Measurements from ENCODE around the gene TNFRSF19.

The TNFRSF19 gene

GRCh38 chr13:23599083-23599925, 29.1 kb downstream of the TNFRSF19 start:
- intact Hi-C loops (cut with DNase I) = no loop called here
- no peak for DNase-seq

DNA sequence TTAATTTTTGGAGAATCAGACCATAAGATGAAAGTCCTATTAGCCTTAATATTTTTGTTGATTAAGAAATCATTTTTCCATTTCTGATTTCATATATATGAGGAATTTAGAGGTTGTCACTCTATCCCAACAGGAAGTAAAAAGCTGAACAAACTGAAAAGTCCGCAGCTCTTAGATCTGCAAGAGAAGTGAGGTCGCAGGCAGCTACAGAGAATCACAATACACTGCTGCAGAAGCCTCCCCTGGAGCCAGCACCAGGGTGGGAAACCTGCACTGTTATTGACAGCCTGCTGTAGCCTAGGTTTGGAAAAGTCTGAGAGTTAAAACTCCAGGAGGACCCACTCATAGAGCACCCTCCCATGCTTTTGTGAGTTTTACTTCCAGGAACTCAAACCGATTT, 29.9 kb downstream of the TNFRSF19 start:
- intact Hi-C loops (cut with DNase I) = no loop called here

DNA sequence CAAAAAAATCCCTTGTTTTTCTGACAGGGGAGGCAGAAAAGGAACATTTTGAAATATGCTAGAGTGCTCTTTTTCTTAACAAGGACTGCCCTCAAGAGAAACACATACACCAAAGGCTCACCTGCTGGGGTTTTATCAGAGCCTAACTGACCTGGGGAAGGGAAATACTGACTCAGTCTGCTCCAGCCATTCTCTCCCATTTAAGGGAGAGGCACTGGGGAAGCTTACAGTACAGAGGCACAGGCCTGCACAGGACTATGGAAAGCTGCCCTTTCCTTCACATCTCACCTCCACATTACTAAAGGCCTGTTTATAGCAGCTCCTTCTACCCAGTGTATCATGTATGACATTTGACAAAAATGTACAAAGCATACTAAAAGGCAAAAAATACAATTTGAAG, 30.3 kb downstream of the TNFRSF19 start:
- intact Hi-C loops (cut with DNase I) = no loop called here

More for the DNA sequence above, 29.9 kb downstream of the TNFRSF19 start:
- DNase-seq = no peak

GRCh38 chr13:23605831-23606230, 35.6 kb downstream of the TNFRSF19 start:
- intact Hi-C loops (cut with DNase I) = no loop called here
- DNase-seq = no peak

More for the DNA sequence above, 30.3 kb downstream of the TNFRSF19 start:
- DNase-seq = no peak

- intact Hi-C loops (cut with DNase I) = no loop called here
Measured at GRCh38 chr13:23608138-23608537, 37.9 kb downstream of the TNFRSF19 start.

DNA sequence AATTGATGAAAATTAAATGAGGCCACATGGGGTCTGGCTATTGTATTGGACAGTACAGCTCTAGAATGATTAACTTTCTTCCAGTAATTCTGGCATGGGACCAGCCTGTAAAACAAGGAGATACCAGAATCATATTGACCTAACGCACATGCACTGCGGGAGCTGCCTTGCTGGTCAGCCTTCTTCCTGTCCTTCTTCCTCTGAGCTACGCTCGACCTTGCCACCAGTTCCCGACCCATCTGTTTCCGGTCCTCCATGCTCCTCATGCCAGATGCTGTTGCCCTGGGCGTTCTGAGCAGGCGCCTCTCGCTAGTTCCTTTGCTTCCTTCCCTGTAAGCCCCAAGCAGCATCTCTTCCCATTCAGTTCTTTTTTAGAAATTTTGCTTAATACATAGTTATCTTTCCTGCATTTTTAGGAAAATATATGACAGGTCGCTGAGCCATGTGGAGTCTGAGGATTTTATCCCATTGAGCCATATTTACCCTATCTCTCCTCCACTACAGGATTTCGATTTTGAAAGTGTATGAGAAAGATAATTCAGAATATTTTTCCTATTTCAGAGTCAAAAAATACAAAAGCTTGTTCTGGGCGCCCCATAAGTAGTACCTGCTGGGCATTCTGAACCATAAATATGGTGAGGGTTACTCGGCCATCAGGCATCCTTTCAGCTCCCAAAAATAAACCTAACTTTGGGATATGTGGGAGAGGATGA, 38.6 kb downstream of the TNFRSF19 start:
- peak in 1 of 10 donors; percentile 84 for DNase-seq
- intact Hi-C loops (cut with DNase I) = no loop called here

More at GRCh38 chr13:23608138-23608537, 37.9 kb downstream of the TNFRSF19 start:
- DNase-seq = no peak

DNA sequence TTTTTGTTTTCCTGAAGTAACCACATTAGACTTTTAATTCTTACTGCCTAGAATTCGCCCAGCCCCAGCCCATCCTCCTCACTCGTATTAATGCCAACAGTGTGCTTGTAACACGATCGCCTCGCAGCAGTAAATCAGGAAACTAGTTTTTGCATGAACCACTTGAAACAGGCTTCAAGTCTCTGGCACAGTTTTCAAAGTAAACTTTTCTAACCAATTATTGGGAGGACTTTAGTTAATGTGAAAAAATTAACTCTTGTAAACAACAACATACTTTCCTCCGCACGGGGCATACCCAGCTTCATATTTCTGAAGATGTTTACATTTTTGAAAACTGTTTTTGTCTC, 39.2 kb downstream of the TNFRSF19 start:
- DNase-seq = no peak
- intact Hi-C loops (cut with DNase I) = no loop called here

- DNase-seq = no peak
- intact Hi-C loops (cut with DNase I) = no loop called here
Measured at GRCh38 chr13:23609874-23610576, 39.8 kb downstream of the TNFRSF19 start.

DNA sequence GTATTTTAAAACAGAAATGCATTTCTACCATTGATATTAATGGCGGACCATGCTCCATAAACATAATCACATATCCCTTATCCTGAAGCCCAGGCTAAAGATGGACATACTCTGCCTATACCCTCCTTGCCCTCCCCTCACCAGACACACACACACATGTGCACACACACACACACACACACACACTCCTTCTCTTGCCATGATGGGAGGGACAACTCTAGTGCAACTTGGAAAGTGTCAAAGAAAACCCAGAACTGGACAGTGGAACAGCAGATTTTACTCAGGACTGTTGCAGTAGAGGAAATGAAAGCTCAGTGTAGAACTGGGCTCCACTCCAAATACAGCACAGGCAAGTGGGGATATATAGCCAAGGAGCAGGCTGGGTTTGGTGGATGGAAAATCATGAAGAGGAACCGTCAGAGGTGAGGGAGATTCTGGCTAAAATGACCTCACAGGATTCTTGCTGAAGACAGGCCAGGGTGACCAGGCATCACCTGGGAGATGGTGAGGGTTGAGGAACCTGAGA, 40.8 kb downstream of the TNFRSF19 start:
- DNase-seq = no peak
- intact Hi-C loops (cut with DNase I) = no loop called here

- no peak for DNase-seq
- intact Hi-C loops (cut with DNase I) = no loop called here
Measured at GRCh38 chr13:23612182-23612581, 42.0 kb downstream of the TNFRSF19 start.

GRCh38 chr13:23612731-23613130, 42.5 kb downstream of the TNFRSF19 start:
- DNase-seq = no peak
- intact Hi-C loops (cut with DNase I) = no loop called here

DNA sequence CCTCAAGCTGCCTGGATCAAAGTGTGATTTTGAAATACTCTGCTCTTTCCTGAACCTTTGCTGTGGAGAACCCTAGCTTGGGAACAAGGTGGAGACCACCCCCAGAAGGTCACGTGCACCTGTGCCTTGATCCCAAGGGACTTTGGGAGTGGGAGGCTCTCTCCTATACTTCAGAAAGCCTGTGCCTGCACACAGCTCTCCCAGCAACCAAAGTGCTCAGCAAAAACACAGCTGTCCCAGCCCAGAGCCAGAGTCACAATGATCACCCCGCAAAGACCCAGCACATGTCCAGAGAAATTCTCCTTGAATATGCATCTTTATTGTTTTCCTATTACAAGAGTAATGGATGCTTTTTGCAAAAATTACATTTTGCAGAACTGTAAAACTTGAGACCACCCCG, 43.4 kb downstream of the TNFRSF19 start:
- DNase-seq = no peak
- intact Hi-C loops (cut with DNase I) = no loop called here

GRCh38 chr13:23615395-23616081, 45.3 kb downstream of the TNFRSF19 start:
- intact Hi-C loops (cut with DNase I) = no loop called here
- peak in 4 of 10 donors; percentile 17 to 81 (median 30) for DNase-seq

DNA sequence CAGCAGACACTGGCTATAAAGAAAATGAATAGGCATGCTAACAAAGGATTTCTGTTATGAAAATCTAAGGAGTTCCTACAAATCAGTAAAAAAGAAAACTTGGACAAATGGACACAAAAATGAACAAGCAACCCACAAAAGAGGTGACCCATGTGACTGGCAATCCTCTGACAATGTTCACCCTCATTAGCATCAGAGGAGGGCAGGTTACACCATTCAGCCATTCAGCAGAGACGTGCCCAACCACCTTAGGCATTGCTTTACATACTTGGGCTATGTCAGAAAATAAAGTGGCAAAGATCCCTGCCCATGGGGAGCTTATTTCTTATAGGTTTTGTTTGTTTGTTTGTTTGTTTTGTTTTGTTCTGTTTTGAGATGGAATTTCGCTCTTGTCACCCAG, 46.0 kb downstream of the TNFRSF19 start:
- DNase-seq = no peak
- intact Hi-C loops (cut with DNase I) = no loop called here

DNA sequence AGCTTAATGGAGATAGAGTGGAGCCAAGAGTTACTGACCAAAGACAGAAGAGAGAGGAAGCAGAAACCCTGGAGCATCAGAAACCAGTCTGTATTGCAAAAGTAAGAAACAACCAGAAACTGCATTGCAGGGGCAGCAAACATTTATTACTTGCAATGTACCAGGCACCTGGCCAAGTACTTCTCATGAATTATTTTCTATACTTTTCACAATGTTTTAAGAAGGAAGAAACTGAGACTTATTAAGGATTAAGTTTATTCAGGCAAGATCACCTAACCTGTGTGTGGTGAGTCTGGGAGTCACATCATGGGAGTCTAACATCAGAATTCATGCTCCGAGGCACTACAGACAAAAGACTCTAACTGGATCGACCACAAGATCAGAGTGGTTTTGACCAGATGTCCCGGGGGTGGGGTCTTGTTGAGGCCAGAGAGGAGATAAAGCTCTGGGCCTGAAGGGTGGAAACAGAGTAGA, 47.4 kb downstream of the TNFRSF19 start:
- intact Hi-C loops (cut with DNase I) = no loop called here
- DNase-seq = no peak

DNA sequence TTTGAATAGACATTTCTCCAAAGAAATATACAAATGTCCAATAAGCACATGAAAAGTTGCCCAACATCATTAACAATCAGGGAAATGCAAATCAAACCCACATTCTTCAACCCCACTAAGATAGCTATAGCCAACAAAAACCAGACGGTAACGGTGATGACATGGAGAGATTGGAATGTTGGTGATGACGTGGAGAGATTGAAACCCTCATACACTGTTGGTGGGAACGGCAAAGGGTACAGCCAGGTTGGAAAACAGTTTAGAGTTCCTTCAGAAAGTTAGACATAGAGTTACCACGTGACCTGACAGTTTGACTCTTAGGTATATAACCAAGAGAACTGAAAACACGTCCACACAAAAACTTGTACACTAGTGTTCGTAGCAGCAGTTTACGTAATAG, 48.1 kb downstream of the TNFRSF19 start:
- no peak for DNase-seq
- intact Hi-C loops (cut with DNase I) = no loop called here

- no peak for DNase-seq
- intact Hi-C loops (cut with DNase I) = no loop called here
Measured at GRCh38 chr13:23619068-23619855, 49.0 kb downstream of the TNFRSF19 start.

- intact Hi-C loops (cut with DNase I) = no loop called here
- no peak for DNase-seq
Measured at GRCh38 chr13:23620211-23620610, 50.0 kb downstream of the TNFRSF19 start.

DNA sequence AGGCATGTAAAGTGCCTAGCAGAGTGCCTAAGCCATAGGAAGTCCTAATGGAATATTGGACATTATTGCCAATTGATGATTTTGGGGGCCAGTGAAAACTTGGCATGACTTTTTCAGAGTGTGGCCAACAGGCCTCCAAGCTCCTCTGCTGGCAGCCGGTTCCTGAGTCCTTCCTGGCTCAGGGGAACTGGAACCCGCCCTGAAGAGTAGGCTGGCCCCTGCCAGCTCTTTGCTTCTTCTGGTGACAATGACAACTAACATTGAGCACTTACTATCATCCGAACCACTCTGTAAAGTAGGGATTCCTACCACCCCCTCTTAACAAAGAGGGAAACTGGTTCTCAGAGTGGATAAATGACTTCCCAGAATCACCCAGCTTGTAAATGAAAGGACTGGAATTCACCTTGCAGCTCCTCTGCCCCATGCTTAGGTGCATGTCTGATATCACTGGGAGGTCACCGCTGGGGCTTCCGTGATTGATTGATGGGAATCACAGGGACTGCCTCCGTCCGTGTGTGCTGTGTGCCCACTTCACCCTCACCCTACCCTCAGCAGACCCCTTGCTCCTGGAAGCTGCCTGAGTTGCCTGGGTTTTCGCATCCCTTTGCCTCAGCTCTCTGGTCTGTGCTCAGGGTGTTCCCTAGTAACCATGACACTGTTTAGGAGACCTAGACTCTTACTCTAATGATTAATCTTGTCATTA, 50.6 kb downstream of the TNFRSF19 start:
- intact Hi-C loops (cut with DNase I) = no loop called here

More for the DNA sequence above, 50.6 kb downstream of the TNFRSF19 start:
- no peak for DNase-seq
